Activated effector memory CD4-positive, alpha-beta T cell treated with anti-CD3 and anti-CD28 coated beads, Interleukin-2, amount 50 U/mL, for 16 hours (primary cell): ENCODE data around the gene DCAF10.
"Not testable (repeated sequence)": the region's sequence is repeated elsewhere in the genome, so short reads cannot be mapped to it uniquely, and the experiment has no call there.

Source experiments
- DNase-seq: peaks from one replicate; pipeline ENCODE4 v3.0.0-alpha.2; 2020

The DCAF10 gene

GRCh38 chr9:37792122-37792521 lies 8.5 kb upstream of the DCAF10 start:
- no peak for DNase-seq

DNA sequence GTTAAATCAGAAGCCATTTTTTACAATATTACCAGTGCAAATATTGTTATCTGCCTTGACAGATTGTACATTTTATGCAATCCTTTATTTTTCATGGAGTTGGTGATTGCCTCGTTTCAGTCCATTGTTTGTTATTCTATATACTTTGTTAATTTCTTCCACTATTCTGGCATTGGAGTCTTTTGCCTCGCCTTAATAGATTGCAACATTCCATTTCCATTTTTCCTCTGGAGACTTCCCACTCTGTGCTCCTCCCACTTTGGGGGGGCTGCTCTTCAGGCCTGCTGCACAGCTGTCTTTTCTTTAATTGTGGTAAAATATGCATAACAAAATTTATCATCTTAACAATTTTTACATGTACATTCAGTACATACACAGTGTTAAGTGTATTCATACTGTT lies 4.4 kb upstream of the DCAF10 start:
- DNase-seq = no peak

GRCh38 chr9:37798677-37799076 lies 1.9 kb upstream of the DCAF10 start:
- DNase-seq = no peak

DNA sequence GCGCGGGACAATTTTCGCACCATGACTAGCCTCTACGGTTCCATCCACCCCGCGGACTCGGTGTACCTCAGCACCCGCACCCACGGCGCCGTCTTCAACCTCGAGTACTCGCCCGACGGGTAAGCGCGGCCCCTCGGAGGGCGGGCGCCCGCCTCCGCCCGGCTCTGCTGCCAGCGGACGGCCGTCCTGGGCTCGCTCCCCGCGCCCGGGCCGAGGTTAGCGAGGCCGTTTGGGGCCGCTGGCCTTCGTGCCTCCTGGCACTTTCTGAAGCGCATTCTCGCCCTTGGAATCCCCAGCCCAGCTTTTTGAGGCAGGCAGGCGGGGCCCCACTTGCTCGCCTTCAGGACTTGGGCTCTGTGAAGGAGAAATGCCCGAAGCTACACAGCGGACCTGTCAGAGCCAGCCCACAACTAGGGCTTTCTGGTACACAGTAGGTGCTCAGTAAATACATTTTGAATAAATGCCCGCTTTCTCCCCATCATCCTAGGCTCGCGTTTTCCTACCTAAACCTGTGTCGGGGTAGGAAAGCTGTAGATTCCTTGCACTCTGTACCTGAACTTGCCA lies 772 bp downstream of the DCAF10 start:
- peak; percentile 79 for DNase-seq

GRCh38 chr9:37801959-37802711 lies 1.5 kb downstream of the DCAF10 start:
- no peak for DNase-seq

- no peak for DNase-seq
These were observed 5.7 kb downstream of the DCAF10 start for GRCh38 chr9:37806271-37806670.

GRCh38 chr9:37809676-37810075 lies 9.1 kb downstream of the DCAF10 start:
- not testable (repeated sequence) for DNase-seq

GRCh38 chr9:37811906-37812476 lies 11.4 kb downstream of the DCAF10 start:
- no peak for DNase-seq

- no peak for DNase-seq
These were observed 12.3 kb downstream of the DCAF10 start for GRCh38 chr9:37812773-37813379.

- DNase-seq = no peak
These were observed 18.3 kb downstream of the DCAF10 start for GRCh38 chr9:37818849-37819248.

GRCh38 chr9:37820142-37820541 lies 19.5 kb downstream of the DCAF10 start:
- DNase-seq = no peak

DNA sequence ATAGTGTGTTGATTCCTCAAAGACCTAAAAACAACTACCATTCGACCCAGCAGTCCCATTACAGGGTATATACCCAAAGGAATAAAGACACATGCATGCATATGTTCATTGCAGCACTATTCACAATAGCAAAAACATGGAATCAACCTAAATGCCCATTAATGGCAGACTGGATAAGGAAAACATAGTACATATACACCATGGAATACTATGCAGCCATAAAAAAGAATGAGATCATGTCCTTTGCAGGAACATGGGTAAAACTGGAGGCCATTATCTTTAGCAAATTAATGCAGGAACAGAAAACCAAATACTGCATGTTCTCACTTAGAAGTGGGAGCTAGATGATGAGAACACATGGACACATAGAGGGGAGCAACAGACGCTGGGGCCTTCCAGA lies 24.6 kb downstream of the DCAF10 start:
- not testable (repeated sequence) for DNase-seq

- no peak for DNase-seq
These were observed 27.0 kb downstream of the DCAF10 start for GRCh38 chr9:37827483-37828165.

DNA sequence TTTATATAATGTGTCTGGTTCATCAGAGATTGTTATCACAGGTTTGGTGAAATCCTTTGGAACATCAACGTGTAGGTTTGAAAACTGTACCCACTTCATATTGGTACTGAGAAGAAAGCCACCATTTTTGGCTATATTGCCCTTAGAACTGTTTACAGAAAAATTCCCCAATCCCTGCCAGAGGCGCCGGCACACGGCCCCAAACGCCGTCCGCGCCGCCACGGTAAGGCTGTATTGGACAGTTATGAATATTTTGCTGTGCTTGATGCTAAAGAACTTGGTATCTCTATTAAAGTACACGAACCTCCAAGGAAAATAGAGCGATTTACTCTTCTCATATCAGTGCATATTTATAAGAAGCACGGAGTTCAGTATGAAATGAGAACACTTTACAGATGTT lies 35.2 kb downstream of the DCAF10 start:
- no peak for DNase-seq

DNA sequence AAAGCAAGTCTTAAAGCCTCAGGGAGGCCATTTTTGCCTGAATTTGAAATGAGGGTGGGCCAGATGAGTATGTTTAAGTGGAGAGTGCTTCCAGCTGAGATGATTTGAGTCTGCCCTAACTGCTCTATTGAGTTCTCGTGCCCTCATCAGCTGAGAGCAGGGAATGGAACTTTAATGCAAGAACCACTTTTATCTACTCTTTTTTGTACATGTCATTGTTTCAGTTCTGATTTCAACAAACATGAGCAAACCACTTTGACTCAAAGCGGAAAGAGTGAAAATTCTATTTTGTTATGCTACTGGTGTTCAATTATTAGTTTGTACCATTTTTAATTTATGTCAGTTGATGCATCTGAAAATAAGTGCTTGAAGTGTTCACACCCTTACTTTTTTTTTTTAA lies 35.8 kb downstream of the DCAF10 start:
- DNase-seq = no peak

GRCh38 chr9:37839496-37840461 lies 39.2 kb downstream of the DCAF10 start:
- no peak for DNase-seq

DNA sequence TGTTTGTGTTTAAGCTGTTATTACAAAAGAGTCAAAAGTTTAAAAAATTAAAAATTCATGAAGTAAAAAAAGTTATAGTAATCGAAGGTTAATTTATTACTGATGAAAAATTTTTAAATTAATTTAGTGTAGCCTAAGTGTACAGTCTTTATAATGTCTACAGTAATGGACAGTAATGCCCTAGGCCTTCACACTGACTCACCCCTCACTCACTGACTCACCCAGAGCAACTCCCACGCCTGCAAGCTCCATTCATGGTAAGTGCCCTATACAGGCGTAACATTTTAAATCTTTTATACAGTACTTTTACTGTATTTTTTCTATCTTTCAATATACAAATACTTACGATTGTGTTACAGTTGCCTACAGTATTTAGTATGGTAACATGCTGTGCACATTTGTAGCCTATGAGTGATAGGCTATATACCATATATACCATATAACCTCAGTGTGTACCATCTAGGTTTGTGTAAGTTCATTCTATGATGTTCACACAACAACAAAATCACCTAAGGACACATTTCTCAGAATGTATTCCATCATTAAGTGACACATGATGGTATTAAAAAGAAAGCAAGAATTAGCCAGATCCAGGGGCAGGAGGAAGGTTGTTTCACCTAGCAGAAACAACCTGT lies 40.1 kb downstream of the DCAF10 start:
- no peak for DNase-seq

DNA sequence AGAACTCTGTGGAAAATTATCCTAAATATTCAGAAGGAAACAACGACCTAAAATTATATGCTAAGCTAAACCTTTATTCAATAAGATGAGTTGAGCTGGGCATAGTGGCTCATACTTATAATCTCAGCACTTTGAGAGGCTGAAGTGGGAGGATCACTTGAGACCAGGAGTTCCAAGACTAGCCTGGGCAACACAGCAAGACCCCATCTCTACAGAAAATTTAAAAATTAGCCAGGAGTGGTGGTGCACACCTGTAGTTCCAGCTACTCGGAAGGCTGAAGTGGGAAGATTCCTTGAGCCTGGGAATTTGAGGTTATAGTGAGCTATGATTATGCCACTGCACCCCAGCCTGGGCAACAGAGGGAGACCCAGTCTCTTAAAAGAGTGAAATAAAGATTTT lies 51.6 kb downstream of the DCAF10 start:
- DNase-seq = no peak

DNA sequence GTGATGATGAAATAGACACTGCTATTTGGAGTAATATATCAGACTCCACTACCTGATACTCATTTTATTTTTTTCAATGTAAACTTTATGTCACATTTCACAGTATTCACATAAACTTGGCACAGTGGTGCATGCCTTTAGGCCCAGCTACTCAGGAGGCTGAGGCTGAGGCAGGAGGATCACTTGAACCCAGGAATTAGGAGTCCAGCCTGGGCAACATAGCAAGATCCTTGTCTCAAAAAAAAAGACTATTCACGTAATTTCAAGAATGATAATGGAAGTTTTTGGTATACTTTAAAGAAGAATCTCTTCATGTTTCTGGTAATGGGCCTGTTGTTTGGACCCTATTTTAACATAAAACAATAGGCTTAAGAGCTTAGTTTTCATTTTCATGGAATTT lies 56.0 kb downstream of the DCAF10 start:
- DNase-seq = no peak

- no peak for DNase-seq
These were observed 58.4 kb downstream of the DCAF10 start for GRCh38 chr9:37859043-37859442.

DNA sequence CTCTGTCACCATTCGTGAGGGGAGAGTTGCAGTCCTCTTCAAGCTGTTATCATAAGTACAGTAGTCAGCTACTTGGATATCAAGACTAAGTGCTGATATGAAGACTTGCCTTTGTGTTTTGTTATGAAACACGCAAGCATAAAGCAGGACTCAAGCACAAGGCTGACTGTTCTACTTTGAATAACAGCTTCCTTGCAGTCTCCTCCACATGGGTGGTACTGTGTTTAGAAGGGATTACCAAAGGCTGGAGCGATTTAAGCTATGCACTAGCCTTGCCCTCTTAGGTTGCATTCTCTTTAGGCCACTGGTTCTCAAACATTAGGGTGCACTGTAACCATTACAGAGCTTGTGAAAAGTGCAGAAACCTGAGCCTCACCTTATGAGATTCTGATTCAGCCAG lies 61.9 kb downstream of the DCAF10 start:
- no peak for DNase-seq
